ENCODE results near the gene CBFB.
"Not testable (repeated sequence)": the region's sequence is repeated elsewhere in the genome, so short reads cannot be mapped to it uniquely, and the experiment has no call there.

CBFB gene

GRCh38 chr16:67017421-67017750 lies 11.6 kb upstream of the CBFB start:
- no peak for DNase-seq

DNA sequence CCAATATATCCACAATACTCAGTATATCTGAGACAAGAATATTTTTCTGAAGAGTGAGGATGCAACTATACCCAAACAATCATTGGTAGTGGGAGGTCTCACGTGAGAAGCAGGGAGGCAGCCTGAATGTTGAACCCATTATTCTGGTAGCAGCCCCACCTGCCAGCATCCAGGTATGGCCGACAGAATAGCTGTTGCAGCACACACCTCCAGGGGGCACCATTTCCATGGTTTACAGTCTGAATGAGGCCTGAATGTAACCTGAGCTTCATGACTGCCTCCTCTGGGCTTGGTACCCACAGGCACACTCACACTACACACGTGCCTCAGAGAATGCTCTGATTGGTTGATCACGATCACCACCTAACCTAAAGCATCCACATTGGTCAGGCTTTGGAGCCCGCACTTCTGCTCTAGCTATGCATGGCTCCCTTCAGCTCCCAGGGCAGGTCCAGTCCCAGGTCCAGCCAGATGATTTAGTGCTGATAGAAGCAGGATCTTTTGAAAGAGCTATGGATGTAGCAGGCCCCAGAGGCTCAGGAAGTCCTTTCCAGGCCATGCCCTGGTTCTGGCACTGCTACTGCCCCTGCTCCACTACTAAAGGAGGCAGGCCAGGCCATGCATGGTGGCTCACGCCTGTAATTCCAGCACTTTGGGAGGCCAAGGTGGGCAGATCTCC lies 11.0 kb upstream of the CBFB start:
- DNase-seq = peak; percentile 94

DNA sequence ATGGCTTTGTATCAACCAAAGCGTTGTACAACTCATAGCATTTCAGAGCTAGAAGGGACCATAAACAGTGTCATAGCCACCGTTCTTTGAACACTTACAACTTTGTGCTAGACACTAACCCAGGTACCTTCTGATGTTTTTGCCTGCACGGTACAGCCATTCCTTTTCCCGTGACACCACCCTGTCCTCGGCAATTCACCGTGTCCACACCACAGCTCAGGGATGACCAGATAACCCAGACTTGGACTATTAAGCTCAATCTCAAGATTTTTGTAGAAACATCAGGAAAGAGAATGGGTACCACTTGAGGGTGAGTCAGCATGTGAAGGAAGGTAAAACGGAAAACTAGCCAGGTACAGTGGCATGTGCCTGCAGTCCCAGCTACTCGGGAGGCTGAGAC lies 9.8 kb upstream of the CBFB start:
- DNase-seq = no peak

DNA sequence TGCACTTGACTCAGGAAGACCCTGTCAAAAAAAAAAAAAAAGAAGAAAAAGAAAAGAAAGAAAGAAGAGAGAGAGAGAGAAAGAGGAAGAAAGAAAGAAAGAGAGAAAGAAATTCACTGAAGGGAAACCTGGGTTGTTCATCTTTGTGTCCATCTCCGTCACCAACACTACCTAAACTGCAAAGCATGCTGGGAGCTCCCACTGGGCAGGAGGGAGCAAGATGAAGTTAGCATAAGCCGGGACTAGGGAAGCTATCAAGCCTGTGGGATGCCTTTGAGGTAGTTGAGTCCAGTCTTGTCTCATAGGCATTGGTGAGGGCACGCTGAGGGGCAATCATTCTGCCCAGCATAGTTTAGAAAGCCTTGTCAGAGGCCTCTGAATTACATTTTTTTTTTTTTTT lies 7.6 kb upstream of the CBFB start:
- no peak for DNase-seq

- no peak for DNase-seq
Observed at GRCh38 chr16:67022531-67023214, 6.3 kb upstream of the CBFB start.

DNA sequence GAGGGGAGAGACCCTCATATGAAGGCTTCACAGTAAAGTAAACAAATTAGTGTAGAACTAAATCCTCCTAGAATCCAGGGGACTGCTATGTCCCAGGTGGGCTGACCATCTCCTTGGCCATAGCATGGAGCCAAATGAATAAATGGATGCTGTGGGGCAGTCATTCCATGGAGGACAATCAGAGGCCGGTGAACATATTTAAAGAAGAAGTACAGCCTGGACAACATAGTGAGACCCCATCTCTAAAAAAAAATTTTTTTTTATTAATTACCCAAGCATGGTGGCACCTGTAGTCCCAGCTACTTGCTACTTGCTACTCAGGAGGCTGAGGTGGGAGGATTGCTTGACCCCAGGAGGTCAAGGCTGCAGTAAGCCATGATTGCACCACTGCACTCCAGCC lies 5.3 kb upstream of the CBFB start:
- DNase-seq = no peak

DNA sequence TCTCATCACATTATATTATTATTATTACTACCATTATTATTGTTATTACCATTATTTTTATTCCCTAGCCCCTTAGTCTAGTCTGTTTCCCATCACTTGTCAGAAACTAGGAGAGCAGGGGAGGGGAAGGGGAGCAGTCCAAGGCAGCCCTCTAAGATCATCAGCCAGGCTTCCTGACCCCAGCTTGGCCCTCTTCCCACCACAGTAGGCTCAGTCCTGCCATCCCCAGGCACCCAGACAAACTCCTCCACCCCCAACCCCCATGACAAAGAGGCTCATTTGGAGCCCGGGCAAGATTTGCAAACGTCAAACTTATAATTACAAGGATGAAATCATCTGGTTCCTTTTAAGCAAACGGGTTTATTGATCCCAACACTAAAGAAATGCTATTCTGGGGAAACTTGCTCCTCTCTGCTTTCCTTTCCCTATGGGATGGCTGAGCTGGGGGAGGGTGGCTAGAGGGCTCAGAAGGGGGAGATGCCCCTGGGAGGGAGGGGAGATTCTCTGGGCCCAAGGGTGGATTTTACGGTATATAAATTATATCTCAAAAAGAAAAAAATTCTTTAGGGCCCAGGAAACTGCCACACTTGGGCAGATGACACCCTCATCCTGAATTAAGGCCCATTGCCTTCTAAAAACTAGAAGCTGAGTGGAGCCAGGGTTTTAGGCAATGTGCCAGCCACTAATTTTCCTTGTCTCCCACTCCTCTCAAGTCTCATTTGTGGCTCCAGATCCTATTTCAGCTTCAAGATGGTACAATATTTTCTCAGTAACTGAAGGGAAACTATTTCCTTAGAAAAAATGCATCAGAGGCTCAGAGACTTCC lies 4.4 kb upstream of the CBFB start:
- DNase-seq = no peak

- no peak for DNase-seq
Observed at GRCh38 chr16:67025210-67025550, 3.8 kb upstream of the CBFB start.

DNA sequence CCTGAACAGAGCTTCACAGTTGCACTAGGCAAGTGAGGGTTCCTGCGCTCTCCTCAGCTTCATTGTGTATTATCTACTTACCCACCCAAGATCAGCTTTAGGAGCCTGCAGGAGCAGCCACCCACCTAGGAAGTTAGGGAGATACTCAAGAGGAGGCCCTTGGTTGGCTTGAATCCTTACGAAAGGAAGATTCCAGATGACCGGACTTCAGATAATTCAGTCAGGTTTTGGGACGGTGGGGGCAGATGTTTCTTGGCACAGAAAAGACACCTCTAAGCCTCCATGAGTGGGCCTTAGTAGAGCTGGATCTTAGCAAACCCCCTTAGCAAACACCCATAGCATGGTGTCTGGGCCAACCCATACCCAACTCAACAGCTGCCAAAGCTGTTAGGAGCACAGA lies 2.4 kb upstream of the CBFB start:
- DNase-seq = no peak

GRCh38 chr16:67027046-67027445 lies 1.9 kb upstream of the CBFB start:
- no peak for DNase-seq

DNA sequence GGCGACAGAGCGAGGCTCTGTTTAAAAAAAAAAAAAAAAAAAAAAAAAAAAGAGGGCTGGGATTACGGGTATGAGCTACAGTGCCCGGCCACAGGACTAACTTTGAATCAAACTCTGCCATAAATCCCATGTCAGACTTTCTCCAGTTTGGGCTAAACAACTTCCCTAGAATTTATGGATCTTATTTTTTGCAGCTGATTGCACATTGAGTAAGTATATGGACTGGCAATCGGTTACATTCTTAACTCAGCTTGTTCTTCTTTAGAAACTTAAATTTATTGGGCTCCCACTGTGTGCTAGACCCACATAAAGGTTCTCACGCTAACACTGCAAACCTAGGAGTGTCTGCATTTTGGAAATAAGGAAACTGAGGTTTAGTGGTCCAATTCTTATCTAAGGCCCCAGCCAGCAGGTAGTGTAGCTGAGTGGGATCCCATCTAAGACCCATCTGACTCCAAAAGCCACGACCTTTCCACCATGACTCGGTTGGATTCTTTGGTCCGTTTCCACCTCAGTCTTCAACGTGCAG lies 718 bp upstream of the CBFB start:
- no peak for DNase-seq

DNA sequence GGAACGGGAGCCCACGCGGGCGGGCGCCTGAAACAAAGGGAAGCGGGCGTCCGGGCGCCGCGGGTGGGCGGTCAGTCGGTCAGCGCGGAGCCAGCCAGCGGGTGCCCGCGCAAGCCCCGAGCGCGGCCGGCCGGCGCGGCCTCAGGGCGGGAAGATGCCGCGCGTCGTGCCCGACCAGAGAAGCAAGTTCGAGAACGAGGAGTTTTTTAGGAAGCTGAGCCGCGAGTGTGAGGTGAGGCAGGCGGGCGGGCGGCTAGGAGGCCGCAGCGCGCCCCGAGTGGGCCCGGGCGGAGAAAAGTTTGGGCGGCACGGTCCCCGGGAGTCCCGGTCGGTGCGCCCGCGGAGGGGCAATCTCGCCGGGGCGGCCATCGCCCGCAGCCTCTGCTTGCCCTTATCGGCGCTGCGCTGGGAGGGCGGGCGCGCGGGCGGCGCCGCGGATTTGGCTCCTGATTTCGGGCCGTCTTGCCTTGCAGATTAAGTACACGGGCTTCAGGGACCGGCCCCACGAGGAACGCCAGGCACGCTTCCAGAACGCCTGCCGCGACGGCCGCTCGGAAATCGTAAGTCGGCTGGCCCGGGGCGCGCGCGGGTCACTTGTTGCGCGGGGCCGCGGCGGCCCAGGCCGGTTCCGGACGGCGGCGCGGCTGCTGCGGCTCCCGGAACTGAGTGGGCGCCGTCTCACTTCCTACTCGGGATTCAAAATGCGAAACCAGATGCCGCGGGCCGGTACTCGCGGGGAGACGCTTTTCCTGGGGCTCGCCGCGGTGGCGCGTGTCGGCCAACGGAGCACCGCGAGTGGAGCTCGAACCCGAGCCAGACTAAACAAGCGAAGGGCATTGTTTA lies 526 bp downstream of the CBFB start:
- DNase-seq = peak; percentile 64

GRCh38 chr16:67030221-67030962 lies 1.4 kb downstream of the CBFB start:
- peak; percentile 55 for DNase-seq

GRCh38 chr16:67034487-67034886 lies 5.5 kb downstream of the CBFB start:
- DNase-seq = no peak

- no peak for DNase-seq
Observed at GRCh38 chr16:67035364-67035763, 6.4 kb downstream of the CBFB start.

DNA sequence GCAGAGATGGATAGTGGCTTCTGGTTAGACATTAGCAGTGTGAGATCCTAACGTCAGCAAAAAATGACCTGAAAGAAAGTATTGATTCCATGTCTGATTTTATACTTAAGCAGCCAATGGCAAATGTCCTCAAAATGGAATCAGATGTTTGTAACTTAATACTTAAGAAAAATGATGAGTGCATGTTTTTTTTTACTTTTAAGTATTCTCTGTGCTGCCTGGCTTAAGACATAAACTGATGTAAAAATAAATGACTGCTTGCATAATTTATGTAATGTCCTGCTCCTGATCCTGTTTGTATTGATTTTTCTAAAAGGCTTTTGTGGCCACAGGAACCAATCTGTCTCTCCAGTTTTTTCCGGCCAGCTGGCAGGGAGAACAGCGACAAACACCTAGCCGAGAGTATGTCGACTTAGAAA lies 7.4 kb downstream of the CBFB start:
- no peak for DNase-seq

GRCh38 chr16:67039260-67040020 lies 10.5 kb downstream of the CBFB start:
- no peak for DNase-seq

GRCh38 chr16:67040166-67040565 lies 11.2 kb downstream of the CBFB start:
- no peak for DNase-seq

DNA sequence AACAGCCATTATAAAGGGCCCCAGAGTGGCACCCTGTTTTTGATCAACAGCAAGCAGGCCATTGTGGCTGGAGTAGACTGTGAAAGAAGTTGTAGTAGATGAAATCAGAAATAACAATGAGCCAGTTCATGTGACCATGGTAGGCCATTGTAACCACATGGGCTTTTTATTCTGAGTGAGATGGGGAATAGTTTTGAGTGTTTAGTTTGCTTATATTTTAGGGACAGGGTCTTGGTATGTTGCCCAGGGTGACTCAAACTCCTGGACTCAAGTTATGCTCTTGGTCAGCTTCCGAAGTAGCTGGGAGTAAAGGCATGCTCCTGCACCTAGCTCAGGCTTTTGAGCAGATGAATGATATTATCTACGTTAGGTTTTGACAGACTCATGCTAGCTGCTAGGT lies 12.0 kb downstream of the CBFB start:
- DNase-seq = no peak

DNA sequence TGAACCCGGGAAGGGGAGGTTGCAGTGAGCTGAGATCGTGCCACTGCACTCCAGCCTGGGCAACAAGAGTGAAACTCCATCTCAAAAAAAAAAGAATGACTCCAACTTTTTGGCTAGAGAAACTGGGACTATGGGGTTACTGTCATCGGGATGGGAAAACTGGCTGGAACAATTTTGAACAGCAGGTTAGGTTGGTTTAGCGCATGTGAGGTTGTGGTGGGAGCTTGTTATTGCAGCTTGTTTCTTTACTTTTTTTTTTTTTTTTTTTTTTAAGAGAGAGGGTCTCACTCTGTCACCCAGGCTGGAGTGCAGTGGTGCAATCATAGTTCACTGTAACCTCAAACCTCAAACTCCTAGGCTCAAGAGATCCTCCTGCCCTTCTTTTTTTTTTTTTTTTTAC lies 12.6 kb downstream of the CBFB start:
- not testable (repeated sequence) for DNase-seq

GRCh38 chr16:67043420-67043819 lies 14.5 kb downstream of the CBFB start:
- no peak for DNase-seq

GRCh38 chr16:67050796-67051195 lies 21.8 kb downstream of the CBFB start:
- DNase-seq = no peak

Measured in OCI-M1 (cell line).